GM19452 (cell line): ENCODE results near the gene SLC12A1.

Experiments
- ATAC-seq: cut with Tn5 transposase; IDR thresholded peaks from one replicate; pipeline ENCODE4 v1.9.1; 2021; ENCODE audit not compliant: unreplicated experiment

SLC12A1 gene

GRCh38 chr15:48242015-48242414 is 35.9 kb downstream of the SLC12A1 start:
- ATAC-seq = no peak

- ATAC-seq = no peak
Observed at GRCh38 chr15:48242535-48242934, 36.4 kb downstream of the SLC12A1 start.

GRCh38 chr15:48244921-48245320 is 38.8 kb downstream of the SLC12A1 start:
- ATAC-seq = no peak

GRCh38 chr15:48248414-48248813 is 42.3 kb downstream of the SLC12A1 start:
- ATAC-seq = no peak

GRCh38 chr15:48250640-48251076 is 44.6 kb downstream of the SLC12A1 start:
- ATAC-seq = no peak

- ATAC-seq = no peak
Observed at GRCh38 chr15:48253172-48253571, 47.1 kb downstream of the SLC12A1 start.

- no peak for ATAC-seq
Observed at GRCh38 chr15:48265135-48265534, 59.0 kb downstream of the SLC12A1 start.

- no peak for ATAC-seq
Observed at GRCh38 chr15:48266024-48266689, 60.1 kb downstream of the SLC12A1 start.

- ATAC-seq = no peak
Observed at GRCh38 chr15:48267766-48268165, 61.7 kb downstream of the SLC12A1 start.

- no peak for ATAC-seq
Observed at GRCh38 chr15:48273049-48273448, 66.9 kb downstream of the SLC12A1 start.

- no peak for ATAC-seq
Observed at GRCh38 chr15:48278666-48279065, 72.6 kb downstream of the SLC12A1 start.

GRCh38 chr15:48279608-48280007 is 73.5 kb downstream of the SLC12A1 start:
- ATAC-seq = no peak

GRCh38 chr15:48281674-48282073 is 75.6 kb downstream of the SLC12A1 start:
- ATAC-seq = no peak

- no peak for ATAC-seq
Observed at GRCh38 chr15:48282216-48282615, 76.1 kb downstream of the SLC12A1 start.

- ATAC-seq = no peak
Observed at GRCh38 chr15:48283396-48284145, 77.5 kb downstream of the SLC12A1 start.

- ATAC-seq = peak; percentile 74
Observed at GRCh38 chr15:48285329-48286214, 79.5 kb downstream of the SLC12A1 start.

- ATAC-seq = no peak
Observed at GRCh38 chr15:48289628-48290027, 83.5 kb downstream of the SLC12A1 start.

- no peak for ATAC-seq
Observed at GRCh38 chr15:48292458-48292857, 86.4 kb downstream of the SLC12A1 start.

- no peak for ATAC-seq
Observed at GRCh38 chr15:48297668-48298067, 91.6 kb downstream of the SLC12A1 start.

- no peak for ATAC-seq
Observed at GRCh38 chr15:48298914-48299313, 92.8 kb downstream of the SLC12A1 start.

GRCh38 chr15:48300038-48300437 is 93.9 kb downstream of the SLC12A1 start:
- no peak for ATAC-seq

GRCh38 chr15:48304398-48304797 is 98.3 kb downstream of the SLC12A1 start:
- no peak for ATAC-seq
